Neural progenitor cell (in vitro differentiated cells): ENCODE data around the gene GLRX. TPM values are rescaled to one million over a fixed set of nuclear protein-coding genes. Genes with fewer than 3 reads are reported as not detected.

ENCODE experiments used
- DNase-seq: peaks from one replicate; pipeline ENCODE4 v3.0.0-alpha.2; 2016; ENCODE audit warnings: low spot score
- H2AFZ ChIP-seq: fragments of 200-600 bp; sonication (generic); replicated peaks from 2 replicates; pipeline ENCODE4 v1.6.1; 2016; ENCODE audit warnings: antibody characterized with exemption
- H3F3A ChIP-seq: fragments of 200-600 bp; sonication (generic); 2 replicates; pipeline ENCODE4 v1.6.1; 2016; ENCODE audit warnings: antibody characterized with exemption, low read depth
- H3K27ac ChIP-seq: fragments of 200-600 bp; sonication (generic); 2 replicates; pipeline ENCODE4 v1.5.1; 2016; ENCODE audit warnings: mild to moderate bottlenecking
- H3K27me3 ChIP-seq: fragments of 200-600 bp; sonication (generic); 2 replicates; pipeline ENCODE4 v1.6.1; 2016; ENCODE audit warnings: mild to moderate bottlenecking, moderate library complexity
- H3K36me3 ChIP-seq: fragments of 200-600 bp; sonication (generic); 2 replicates; pipeline ENCODE4 v1.5.1; 2016
- H3K4me1 ChIP-seq: fragments of 200-600 bp; sonication (generic); 2 replicates; pipeline ENCODE4 v1.6.1; 2016; ENCODE audit warnings: mixed run types
- H3K4me2 ChIP-seq: fragments of 200-600 bp; sonication (generic); 2 replicates; pipeline ENCODE4 v1.6.1; 2016
- H3K4me3 ChIP-seq: fragments of 200-600 bp; sonication (generic); 2 replicates; pipeline ENCODE4 v1.5.1; 2016
- H3K79me2 ChIP-seq: fragments of 200-600 bp; sonication (generic); 2 replicates; pipeline ENCODE4 v1.6.1; 2016; ENCODE audit warnings: low read depth
- H3K9ac ChIP-seq: fragments of 200-600 bp; sonication (generic); 2 replicates; pipeline ENCODE4 v1.6.1; 2016
- H3K9me3 ChIP-seq: fragments of 200-600 bp; sonication (generic); 2 replicates; pipeline ENCODE4 v1.5.1; 2016; ENCODE audit warnings: low read depth
- H4K20me1 ChIP-seq: fragments of 200-600 bp; sonication (generic); 2 replicates; pipeline ENCODE4 v1.6.1; 2016; ENCODE audit warnings: low read depth
- H3K27ac Mint-ChIP-seq: 3 replicates; pipeline ENCODE4 v1.8.0; 2021; ENCODE audit warnings: mixed read lengths
- H3K27me3 Mint-ChIP-seq: 2 replicates; pipeline ENCODE4 v1.8.0; 2022; ENCODE audit warnings: low read depth, mild to moderate bottlenecking, inconsistent platforms, moderate library complexity, mixed read lengths; ENCODE audit not compliant: insufficient read depth
- H3K36me3 Mint-ChIP-seq: 3 replicates; pipeline ENCODE4 v1.8.0; 2021; ENCODE audit warnings: mixed read lengths
- H3K4me1 Mint-ChIP-seq: 3 replicates; pipeline ENCODE4 v1.8.0; 2021; ENCODE audit warnings: mixed read lengths
- H3K4me3 Mint-ChIP-seq: 3 replicates; pipeline ENCODE4 v1.8.0; 2021; ENCODE audit warnings: mild to moderate bottlenecking, moderate library complexity, mixed read lengths
- H3K9me3 Mint-ChIP-seq: 3 replicates; pipeline ENCODE4 v1.8.0; 2020; ENCODE audit warnings: mixed read lengths
- CTCF ChIP-seq: fragments of 200-600 bp; sonication (generic); IDR thresholded peaks from 2 replicates; pipeline ENCODE4 v1.5.1; 2017; ENCODE audit warnings: antibody characterized with exemption, mild to moderate bottlenecking
- EZH2 ChIP-seq: fragments of 200-600 bp; sonication (generic); IDR thresholded peaks from 2 replicates; pipeline ENCODE4 v1.6.1; 2017; ENCODE audit warnings: antibody characterized with exemption, mild to moderate bottlenecking, moderate library complexity
- EZH2phosphoT487 ChIP-seq: fragments of 200-600 bp; sonication (generic); IDR thresholded peaks from 2 replicates; pipeline ENCODE4 v1.6.1; 2017; ENCODE audit warnings: antibody characterized with exemption
- total RNA-seq: library from RNA; depleted of rRNA; stranded (reverse); fragments of >200 nt; gene quantifications from 2 replicates; pipeline ENCODE4 v1.2.3, GENCODE V29; 2015; ENCODE audit warnings: low replicate concordance

Gene GLRX
- total RNA-seq, 1 donor from 2014 or later: 15.1 TPM

GRCh38 chr5:95864456-95864855 is 41.9 kb upstream of the GLRX start:
- H3K4me1 Mint-ChIP-seq: peaks cover 46% of the 10 kb centered on the region
- Histone ChIP-seq H3K79me2 (no peaks in the 10 kb centered on the region), H2AFZ (no peak overlapping the region), H3K9ac (no peak overlapping the region), H3K4me3 (no peak overlapping the region), H3F3A (peaks cover 6% of the 10 kb centered on the region), H3K27ac (no peak overlapping the region), H3K27me3 (no peaks in the 10 kb centered on the region), H3K4me1 (peaks cover 22% of the 10 kb centered on the region), H3K36me3 (no peaks in the 10 kb centered on the region), H3K4me2 (no peak overlapping the region), H4K20me1 (no peaks in the 10 kb centered on the region), H3K9me3 (no peaks in the 10 kb centered on the region)
- TF ChIP-seq EZH2: no peak
- no peak for TF ChIP-seq EZH2phosphoT487
- no peak for TF ChIP-seq CTCF
- no peak for DNase-seq
- H3K9me3 Mint-ChIP-seq: peaks cover 5% of the 10 kb centered on the region
- H3K27ac Mint-ChIP-seq: no peak overlapping the region
- H3K4me3 Mint-ChIP-seq: no peak overlapping the region
- H3K36me3 Mint-ChIP-seq: no peaks in the 10 kb centered on the region
- H3K27me3 Mint-ChIP-seq: peaks cover 11% of the 10 kb centered on the region

GRCh38 chr5:95863383-95863757 is 40.8 kb upstream of the GLRX start:
- no peaks in the 10 kb centered on the region for H3K27me3 ChIP-seq
- Mint-ChIP-seq H3K4me1 (peaks cover 56% of the 10 kb centered on the region), H3K9me3 (peaks cover 5% of the 10 kb centered on the region), H3K36me3 (no peaks in the 10 kb centered on the region), H3K27me3 (peaks cover 13% of the 10 kb centered on the region), H3K27ac (peak overlapping the region; percentile 26), H3K4me3 (no peak overlapping the region)
- no peak for DNase-seq
- no peak overlapping the region for H2AFZ ChIP-seq
- H3K27ac ChIP-seq: no peak overlapping the region
- peaks cover 6% of the 10 kb centered on the region for H3F3A ChIP-seq
- no peak overlapping the region for H3K9ac ChIP-seq
- H3K4me2 ChIP-seq: no peak overlapping the region
- H3K4me3 ChIP-seq: no peak overlapping the region
- no peaks in the 10 kb centered on the region for H3K36me3 ChIP-seq
- TF ChIP-seq CTCF (no peak), EZH2phosphoT487 (no peak), EZH2 (no peak)
- H4K20me1 ChIP-seq: no peaks in the 10 kb centered on the region
- peaks cover 27% of the 10 kb centered on the region for H3K4me1 ChIP-seq
- no peaks in the 10 kb centered on the region for H3K9me3 ChIP-seq
- H3K79me2 ChIP-seq: no peaks in the 10 kb centered on the region

- no peaks in the 10 kb centered on the region for H4K20me1 ChIP-seq
- peaks cover 27% of the 10 kb centered on the region for H3K4me1 ChIP-seq
- Mint-ChIP-seq H3K36me3 (no peaks in the 10 kb centered on the region), H3K4me1 (peaks cover 62% of the 10 kb centered on the region), H3K4me3 (no peak overlapping the region), H3K9me3 (peaks cover 2% of the 10 kb centered on the region), H3K27me3 (peaks cover 13% of the 10 kb centered on the region), H3K27ac (peak overlapping the region; percentile 75)
- peaks cover 6% of the 10 kb centered on the region for H3F3A ChIP-seq
- no peaks in the 10 kb centered on the region for H3K9me3 ChIP-seq
- no peak for DNase-seq
- H3K27me3 ChIP-seq: no peaks in the 10 kb centered on the region
- H2AFZ ChIP-seq: no peak overlapping the region
- no peak overlapping the region for H3K9ac ChIP-seq
- no peak overlapping the region for H3K4me3 ChIP-seq
- no peaks in the 10 kb centered on the region for H3K36me3 ChIP-seq
- no peak overlapping the region for H3K27ac ChIP-seq
- TF ChIP-seq EZH2phosphoT487 (no peak), EZH2 (no peak), CTCF (no peak)
- H3K4me2 ChIP-seq: no peak overlapping the region
- no peaks in the 10 kb centered on the region for H3K79me2 ChIP-seq
Measured at GRCh38 chr5:95862671-95863382, 40.3 kb upstream of the GLRX start.
